Measurements from ENCODE around the gene POLR2J3. TPM values are rescaled to one million over a fixed set of nuclear protein-coding genes. Genes with fewer than 3 reads are reported as not detected.
"Not testable (repeated sequence)": the region's sequence is repeated elsewhere in the genome, so short reads cannot be mapped to it uniquely, and the experiment has no call there.

Gene POLR2J3
- total RNA-seq, 6 experiments from 2014 or later, result 6.3 to 25.3 (median 12.9) TPM

DNA sequence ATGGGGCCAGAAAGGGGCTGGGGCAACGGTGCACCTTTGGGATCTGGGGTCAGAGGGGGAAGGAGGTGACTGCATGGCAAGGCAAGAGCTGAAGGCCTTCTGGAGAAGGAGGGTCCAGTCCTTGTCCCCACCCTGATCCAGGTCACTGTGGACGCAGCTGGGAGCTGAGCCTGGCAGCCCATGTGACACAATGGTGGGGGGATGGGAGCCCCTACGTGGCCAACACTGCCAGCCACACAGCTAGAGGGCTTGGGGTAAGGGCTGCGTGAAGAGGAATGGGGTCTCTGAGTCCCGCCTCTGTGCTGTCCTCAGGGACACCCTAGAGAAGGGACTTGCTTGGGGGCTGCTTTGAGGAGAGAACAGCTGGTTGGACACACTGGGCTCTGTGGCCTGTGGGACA, 9.3 kb upstream of the POLR2J3 start:
- H3K36me3 ChIP-seq; H3K27ac ChIP-seq; H3K27me3 ChIP-seq; intact Hi-C loops (cut with DNase I); H3K4me1 ChIP-seq; H3K9me3 ChIP-seq; DNase-seq; H3K4me3 ChIP-seq: not testable (repeated sequence)
- no CpG with 5 or more reads among the region's 5 CpGs for WGBS (ENCODE audit: insufficient coverage, low coverage, low lambda C conversion rate, missing lambda C conversion rate)
- ATAC-seq, result peak in 1 of 4 donors; percentile 1

DNA sequence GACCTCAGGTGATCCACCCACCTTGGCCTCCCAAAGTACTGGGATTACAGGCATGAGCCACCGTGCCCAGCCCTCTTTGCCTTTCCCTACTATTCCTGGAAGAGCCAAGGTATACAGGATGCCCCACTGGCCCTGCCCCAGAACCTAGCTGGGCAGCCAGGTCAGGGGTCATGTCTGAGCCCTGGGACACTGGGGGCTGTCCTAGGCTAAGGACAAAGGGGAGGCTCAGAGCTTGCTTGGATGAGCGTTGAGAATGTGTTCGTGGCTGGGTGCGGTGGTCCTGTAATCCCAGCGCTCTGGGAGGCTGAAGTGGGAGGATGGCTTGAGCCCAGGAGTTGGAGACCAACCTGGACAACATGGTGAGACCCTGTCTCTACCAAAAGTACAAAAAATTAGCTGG, 6.1 kb upstream of the POLR2J3 start:
- H3K4me3 ChIP-seq; H3K27ac ChIP-seq; intact Hi-C loops (cut with DNase I); H3K4me1 ChIP-seq; H3K36me3 ChIP-seq; H3K27me3 ChIP-seq; H3K9me3 ChIP-seq: not testable (repeated sequence)
- DNase-seq (peak in 2 of 3 donors; percentile 43 to 50), ATAC-seq (peak in 3 of 4 donors; percentile 6 to 10 (median 7))
- 82% methylated on average over 5 of the region's 5 CpGs for WGBS (ENCODE audit: insufficient coverage, low coverage, low lambda C conversion rate, missing lambda C conversion rate)

DNA sequence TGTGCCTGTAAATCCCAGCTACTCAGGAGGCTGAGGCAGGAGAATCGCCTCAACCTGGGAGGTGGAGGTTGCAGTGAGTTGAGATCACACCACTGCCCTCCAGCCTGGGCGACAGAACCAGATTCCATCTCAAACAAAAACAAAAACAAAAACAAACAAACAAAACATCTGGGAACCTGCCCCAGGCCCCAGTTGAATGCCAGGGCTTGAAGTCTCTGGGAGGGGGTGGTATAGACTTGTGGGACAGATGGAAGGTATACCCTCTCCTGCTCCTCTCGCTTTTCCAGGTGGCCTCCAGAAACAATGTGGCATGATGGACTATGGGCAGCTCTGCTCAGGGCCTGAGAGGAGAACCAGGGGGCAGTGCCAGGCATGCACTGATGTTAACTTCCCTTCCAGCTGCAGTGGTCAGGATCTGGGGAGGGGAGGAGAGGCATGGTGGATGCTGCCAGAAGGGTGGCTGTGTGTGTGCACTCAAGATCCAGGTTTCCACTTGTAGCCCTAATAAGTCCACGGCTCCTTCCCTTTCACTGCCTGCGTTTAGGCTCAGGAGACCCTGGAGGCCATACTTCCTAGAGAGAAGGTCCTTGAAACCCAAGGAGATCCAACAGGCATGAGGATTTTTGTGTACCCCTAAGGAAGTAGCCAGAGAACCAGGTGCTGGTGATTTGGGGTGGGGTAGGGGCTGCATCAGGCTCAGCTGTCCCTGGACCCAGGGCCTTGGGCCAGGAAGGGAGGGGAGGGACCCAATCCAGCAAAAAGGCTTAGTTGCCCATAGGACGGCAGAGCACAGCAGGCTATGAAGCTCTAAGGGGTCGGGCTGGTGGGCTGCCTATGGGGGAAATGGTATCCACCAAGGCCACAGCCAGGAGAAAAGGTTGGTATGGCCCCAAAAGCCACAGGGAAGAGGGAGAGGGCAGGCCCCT, 5.2 kb upstream of the POLR2J3 start:
- intact Hi-C loops (cut with DNase I); H3K36me3 ChIP-seq; H3K4me3 ChIP-seq; H3K4me1 ChIP-seq; H3K27me3 ChIP-seq; H3K27ac ChIP-seq; H3K9me3 ChIP-seq: not testable (repeated sequence)
- DNase-seq (peak in 2 of 3 donors; percentile 23 to 43), ATAC-seq (peak in 1 of 4 donors; percentile 5)
- WGBS (ENCODE audit: insufficient coverage, low coverage, low lambda C conversion rate, missing lambda C conversion rate), result 71% methylated on average over 4 of the region's 7 CpGs

DNA sequence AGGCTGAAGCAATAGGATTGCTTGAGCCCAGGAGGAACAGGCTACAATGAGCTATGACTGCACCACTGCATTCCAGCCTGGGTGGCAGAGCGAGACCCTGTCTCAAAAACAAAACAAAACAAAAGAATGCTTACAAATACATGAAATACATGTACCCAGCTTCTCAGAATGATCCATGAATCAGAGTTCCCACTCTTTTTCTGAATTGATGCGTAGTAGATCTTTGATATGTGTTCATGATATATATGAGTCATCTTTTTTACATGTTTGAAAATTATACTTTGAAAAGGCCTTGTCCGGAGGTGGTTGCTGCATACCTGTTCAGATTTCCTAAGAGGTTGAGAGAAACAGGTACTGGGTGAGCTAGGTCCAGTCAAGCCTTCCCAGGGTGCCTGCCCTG, 4.0 kb upstream of the POLR2J3 start:
- H3K9me3 ChIP-seq; H3K4me1 ChIP-seq; DNase-seq; ATAC-seq; H3K4me3 ChIP-seq; H3K36me3 ChIP-seq; H3K27ac ChIP-seq; intact Hi-C loops (cut with DNase I); H3K27me3 ChIP-seq: not testable (repeated sequence)
- no CpG with 5 or more reads among the region's 3 CpGs for WGBS (ENCODE audit: insufficient coverage, low coverage, low lambda C conversion rate, missing lambda C conversion rate)

DNA sequence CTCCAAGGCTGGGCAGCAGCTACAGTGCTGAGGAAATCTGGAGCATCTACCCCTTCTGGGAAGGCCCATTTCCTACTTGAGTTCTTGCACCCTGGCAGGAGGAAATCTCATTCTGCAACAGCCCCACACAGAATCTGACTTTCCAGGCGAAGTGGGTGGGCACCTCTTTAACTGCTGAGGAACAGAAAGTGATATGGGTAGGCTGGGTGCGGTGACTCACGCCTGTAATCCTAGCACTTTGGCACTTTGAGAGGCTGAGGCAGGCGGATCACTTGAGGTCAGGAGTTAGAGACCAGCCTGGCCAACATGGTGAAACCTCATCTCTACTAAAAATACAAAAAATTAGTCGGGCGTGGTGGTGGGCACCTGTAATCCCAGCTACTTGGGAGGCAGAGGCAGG, 2.2 kb upstream of the POLR2J3 start:
- H3K4me3 ChIP-seq; H3K27ac ChIP-seq; H3K9me3 ChIP-seq; H3K4me1 ChIP-seq; ATAC-seq; DNase-seq; intact Hi-C loops (cut with DNase I); H3K27me3 ChIP-seq; H3K36me3 ChIP-seq: not testable (repeated sequence)
- no CpG with 5 or more reads among the region's 6 CpGs for WGBS (ENCODE audit: insufficient coverage, low coverage, low lambda C conversion rate, missing lambda C conversion rate)

DNA sequence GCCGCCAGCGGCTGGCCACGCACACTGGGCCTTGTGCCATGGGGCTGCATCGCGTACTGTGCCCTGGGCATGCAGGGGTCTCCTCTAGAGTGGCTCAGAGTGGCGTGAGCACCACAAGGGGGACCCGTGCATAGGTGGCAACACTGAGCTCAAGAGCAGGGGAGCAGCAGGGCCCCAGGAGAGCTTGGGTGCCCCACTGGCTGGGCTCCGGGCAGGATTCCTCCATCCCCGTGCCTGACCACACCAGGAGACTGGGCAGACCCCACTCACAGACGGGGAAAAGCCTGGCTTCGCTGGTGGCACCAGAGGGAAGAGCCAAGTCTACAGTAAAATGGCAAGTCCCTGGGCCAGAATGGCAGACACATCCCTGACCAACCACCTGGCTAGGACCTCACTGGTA, 3.8 kb downstream of the POLR2J3 start:
- H3K4me1 ChIP-seq; intact Hi-C loops (cut with DNase I); H3K36me3 ChIP-seq; H3K9me3 ChIP-seq; ATAC-seq; H3K27ac ChIP-seq; H3K27me3 ChIP-seq; H3K4me3 ChIP-seq: not testable (repeated sequence)
- WGBS (ENCODE audit: insufficient coverage, low coverage, low lambda C conversion rate, missing lambda C conversion rate), result no CpG with 5 or more reads among the region's 11 CpGs
- peak in 2 of 3 donors; percentile 30 to 35 for DNase-seq

DNA sequence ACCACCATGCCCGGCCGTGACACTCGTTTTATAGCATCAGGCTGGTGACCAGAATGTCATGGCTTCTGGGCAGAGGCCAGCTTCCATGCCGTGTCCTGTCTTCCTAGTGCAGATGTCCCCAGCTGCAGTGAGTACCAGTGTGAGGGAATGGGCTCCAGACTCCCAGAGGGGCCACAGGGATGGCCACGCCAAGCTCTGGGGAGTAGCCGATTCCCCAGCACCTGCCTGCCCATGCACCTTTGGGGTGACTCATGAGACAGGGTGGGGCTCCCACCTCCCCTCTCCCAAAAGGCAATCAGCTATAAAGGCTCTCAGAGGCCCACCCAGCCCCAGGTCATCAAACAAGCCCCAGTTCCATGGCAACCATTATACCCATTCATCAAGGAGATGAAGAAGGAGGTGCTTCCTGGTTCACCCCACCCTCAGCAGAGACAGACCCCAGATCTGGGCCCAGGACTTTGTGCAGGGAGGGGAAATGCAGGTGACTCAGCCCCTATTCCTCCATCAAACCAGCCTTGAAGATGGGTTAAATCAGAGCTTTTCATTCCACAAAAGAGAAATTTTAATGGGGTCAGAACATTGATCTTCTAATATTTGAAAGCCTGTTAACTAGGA, 21.5 kb downstream of the POLR2J3 start, which contains the start of gene SPDYE2:
Gene SPDYE2, plus strand, starts transcription at position 419 of the 615 bp plus-strand sequence. CDS start 2,030 bp downstream, outside the sequence.
- H3K4me1 ChIP-seq; H3K9me3 ChIP-seq; H3K27ac ChIP-seq; DNase-seq; intact Hi-C loops (cut with DNase I); H3K4me3 ChIP-seq; H3K36me3 ChIP-seq; H3K27me3 ChIP-seq: not testable (repeated sequence)
- WGBS (ENCODE audit: insufficient coverage, low coverage, low lambda C conversion rate, missing lambda C conversion rate), result no CpG with 5 or more reads among the region's 6 CpGs
- ATAC-seq, result peak in 2 of 4 donors; percentile 43 to 57

DNA sequence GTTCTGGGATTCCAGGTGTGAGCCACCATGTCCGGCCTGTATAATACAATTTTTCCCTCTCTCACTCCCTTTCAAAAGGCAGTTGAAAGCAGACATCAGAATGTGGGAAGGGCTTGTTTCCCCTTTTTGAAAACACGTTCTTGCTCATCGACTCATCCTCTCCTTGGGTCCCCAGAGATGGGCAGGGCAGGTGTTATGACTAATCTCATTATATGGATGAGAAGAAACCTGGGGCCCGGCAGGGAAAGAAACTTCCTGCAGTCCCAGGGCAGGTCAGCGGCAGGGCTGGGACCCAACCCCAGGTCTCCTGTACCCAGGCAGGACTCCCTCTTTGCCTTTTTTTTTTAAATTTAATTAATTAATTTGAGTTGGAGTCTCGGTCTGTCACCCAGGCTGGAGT, 26.0 kb downstream of the POLR2J3 start:
- H3K4me1 ChIP-seq; H3K27me3 ChIP-seq; H3K36me3 ChIP-seq; ATAC-seq; DNase-seq; intact Hi-C loops (cut with DNase I); H3K9me3 ChIP-seq; H3K4me3 ChIP-seq; H3K27ac ChIP-seq: not testable (repeated sequence)
- no CpG with 5 or more reads among the region's 6 CpGs for WGBS (ENCODE audit: insufficient coverage, low coverage, low lambda C conversion rate, missing lambda C conversion rate)

DNA sequence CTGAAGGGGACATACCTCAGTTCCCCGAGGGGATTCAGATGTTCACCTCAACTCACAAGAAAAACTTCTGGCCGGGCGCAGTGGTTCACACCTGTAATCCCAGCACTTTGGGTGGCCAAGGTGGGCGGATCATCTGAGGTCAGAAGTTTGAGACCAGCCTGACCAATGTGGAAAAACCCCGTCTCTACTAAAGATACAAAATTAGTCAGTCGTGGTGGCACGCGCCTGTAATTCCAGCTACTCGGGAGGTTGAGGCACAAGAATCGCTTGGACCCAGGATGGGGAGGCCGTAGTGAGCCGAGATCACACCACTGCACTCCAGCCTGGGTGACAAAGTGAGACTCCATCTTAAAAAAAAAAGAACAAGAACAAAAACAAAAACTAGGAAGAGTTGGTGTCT, 27.1 kb downstream of the POLR2J3 start:
- H3K36me3 ChIP-seq; H3K27me3 ChIP-seq; H3K4me1 ChIP-seq; H3K4me3 ChIP-seq; H3K9me3 ChIP-seq; intact Hi-C loops (cut with DNase I); H3K27ac ChIP-seq; DNase-seq; ATAC-seq: not testable (repeated sequence)
- no CpG with 5 or more reads among the region's 12 CpGs for WGBS (ENCODE audit: insufficient coverage, low coverage, low lambda C conversion rate, missing lambda C conversion rate)

DNA sequence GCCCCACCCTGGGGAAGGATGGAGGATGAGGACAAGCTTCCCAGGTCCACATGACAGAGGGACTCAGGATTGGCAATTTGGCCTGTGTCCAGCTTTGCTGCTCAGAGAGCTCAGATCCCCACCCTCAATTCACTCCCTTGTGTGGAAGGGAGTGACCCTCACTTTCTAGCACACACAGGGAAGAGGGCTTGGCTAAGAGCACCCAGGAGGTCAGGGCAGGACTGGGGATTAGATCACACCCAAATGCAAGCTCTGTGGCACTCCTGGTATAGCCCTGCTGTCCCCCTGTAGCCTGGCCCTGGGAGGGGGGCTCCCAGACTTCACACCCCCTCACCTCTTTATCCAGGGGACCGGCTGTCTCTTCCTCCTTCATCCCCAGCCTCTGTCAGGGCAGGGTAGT, 28.0 kb downstream of the POLR2J3 start:
- DNase-seq; H3K27ac ChIP-seq; H3K36me3 ChIP-seq; H3K27me3 ChIP-seq; intact Hi-C loops (cut with DNase I); H3K9me3 ChIP-seq; H3K4me3 ChIP-seq; H3K4me1 ChIP-seq: not testable (repeated sequence)
- WGBS (ENCODE audit: insufficient coverage, low coverage, low lambda C conversion rate, missing lambda C conversion rate), result no CpG with 5 or more reads among the region's 1 CpG
- ATAC-seq, result peak in 2 of 4 donors; percentile 4 to 5

DNA sequence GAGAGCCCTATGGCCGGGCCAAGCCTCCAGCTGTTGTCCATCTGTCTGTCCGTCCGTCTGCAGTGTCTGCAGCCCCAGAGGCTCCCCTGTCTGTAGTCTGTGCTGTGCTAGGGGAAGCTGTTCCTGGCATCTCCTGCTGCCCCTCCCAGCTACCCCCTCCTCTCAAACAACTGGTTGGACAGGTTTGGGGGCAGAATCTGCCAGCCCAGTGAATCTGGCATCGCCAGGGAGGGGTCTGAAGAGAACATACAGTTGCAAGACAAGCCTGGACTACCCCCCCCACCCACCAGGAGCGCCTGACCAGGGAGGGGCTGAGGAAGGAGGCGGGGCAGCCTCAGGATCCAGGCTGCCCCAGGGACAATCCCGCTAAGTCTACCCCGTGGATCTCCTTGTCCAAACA, 28.8 kb downstream of the POLR2J3 start, which contains the start of gene UPK3BL2:
Gene UPK3BL2, minus strand, starts transcription at position 101 of the 400 bp plus-strand sequence. Its CDS starts 60 bp downstream, at position 41.
- H3K27ac ChIP-seq; intact Hi-C loops (cut with DNase I); H3K4me3 ChIP-seq; DNase-seq; H3K9me3 ChIP-seq; H3K4me1 ChIP-seq; H3K27me3 ChIP-seq; H3K36me3 ChIP-seq: not testable (repeated sequence)
- no CpG with 5 or more reads among the region's 8 CpGs for WGBS (ENCODE audit: insufficient coverage, low coverage, low lambda C conversion rate, missing lambda C conversion rate)
- peak in 1 of 4 donors; percentile 1 for ATAC-seq

Measured in right lobe of liver (tissue), 6 donors.